ENCODE data around the gene HSD11B1. TPM values are rescaled to one million over a fixed set of nuclear protein-coding genes. Genes with fewer than 3 reads are reported as not detected.

HSD11B1 gene
- total RNA-seq, 2 donors from 2014 or later = 0.61 to 0.87 TPM

- ATAC-seq (no peak), DNase-seq (no peak)
- intact Hi-C loops (cut with DNase I, micrococcal nuclease) = no loop called here
These were observed 42.0 kb downstream of the HSD11B1 start for GRCh38 chr1:209746451-209747165.

GRCh38 chr1:209747580-209748262 is 43.1 kb downstream of the HSD11B1 start:
- DNase-seq (peak; percentile 93 to 97), ATAC-seq (peak; percentile 100)
- intact Hi-C loops (cut with DNase I, micrococcal nuclease) = no loop called here

- DNase-seq (no peak), ATAC-seq (no peak)
- intact Hi-C loops (cut with DNase I, micrococcal nuclease) = no loop called here
These were observed 44.0 kb downstream of the HSD11B1 start for GRCh38 chr1:209748620-209749019.

- ATAC-seq (no peak), DNase-seq (no peak)
- intact Hi-C loops (cut with DNase I, micrococcal nuclease) = no loop called here
These were observed 44.6 kb downstream of the HSD11B1 start for GRCh38 chr1:209749205-209749604.

- ATAC-seq (no peak), DNase-seq (no peak)
- intact Hi-C loops (cut with DNase I, micrococcal nuclease) = loop anchor here in 1 of 2 donors (10.0 kb wide), 1 partner anchor 175 kb away; no protein-coding TSS in a partner anchor
These were observed 45.2 kb downstream of the HSD11B1 start for GRCh38 chr1:209749670-209750323.

- ATAC-seq (no peak), DNase-seq (no peak)
- intact Hi-C loops (cut with DNase I, micrococcal nuclease) = loop anchor here in 1 of 2 donors (10.0 kb wide), 1 partner anchor 177 kb away; no protein-coding TSS in a partner anchor
These were observed 47.1 kb downstream of the HSD11B1 start for GRCh38 chr1:209751627-209752231.

GRCh38 chr1:209752890-209753289 is 48.2 kb downstream of the HSD11B1 start:
- no peak for ATAC-seq
- intact Hi-C loops (cut with DNase I, micrococcal nuclease) = loop anchor here in 1 of 2 donors (10.0 kb wide), 1 partner anchor 178 kb away; no protein-coding TSS in a partner anchor

GRCh38 chr1:209755256-209755655 is 50.6 kb downstream of the HSD11B1 start:
- intact Hi-C loops (cut with DNase I, micrococcal nuclease) = loop anchor here in 1 of 2 donors (10.0 kb wide), 1 partner anchor 180 kb away; no protein-coding TSS in a partner anchor
- ATAC-seq = no peak
- DNase-seq = no peak

More at GRCh38 chr1:209752890-209753289, 48.2 kb downstream of the HSD11B1 start:
- no peak for DNase-seq

GRCh38 chr1:209755926-209756614 is 51.4 kb downstream of the HSD11B1 start, which contains the start of gene TRAF3IP3:
TSS of gene TRAF3IP3 (plus strand) at chr1:209756053. CDS start at chr1:209760040, 3,987 bp downstream.
- DNase-seq = peak; percentile 55 to 59
- intact Hi-C loops (cut with DNase I, micrococcal nuclease) = loop anchor here in 1 of 2 donors (10.0 kb wide), 1 partner anchor 181 kb away; no protein-coding TSS in a partner anchor

GRCh38 chr1:209756615-209757445 is 52.2 kb downstream of the HSD11B1 start:
- intact Hi-C loops (cut with DNase I, micrococcal nuclease) = loop anchor here in 1 of 2 donors (10.0 kb wide), 1 partner anchor 182 kb away; no protein-coding TSS in a partner anchor
- peak in 1 of 2 donors; percentile 37 for DNase-seq
- no peak for ATAC-seq

More at GRCh38 chr1:209755926-209756614, 51.4 kb downstream of the HSD11B1 start, which contains the start of gene TRAF3IP3:
- ATAC-seq = peak; percentile 58

GRCh38 chr1:209758400-209758799 is 53.8 kb downstream of the HSD11B1 start:
- intact Hi-C loops (cut with DNase I, micrococcal nuclease) = loop anchor here in 1 of 2 donors (10.0 kb wide), 1 partner anchor 184 kb away; no protein-coding TSS in a partner anchor
- no peak for ATAC-seq
- no peak for DNase-seq

- no peak for DNase-seq
- ATAC-seq = no peak
- intact Hi-C loops (cut with DNase I, micrococcal nuclease) = loop anchor here in 1 of 2 donors (10.0 kb wide), 1 partner anchor 185 kb away; no protein-coding TSS in a partner anchor
These were observed 55.2 kb downstream of the HSD11B1 start for GRCh38 chr1:209759829-209760359.

- DNase-seq = no peak
- intact Hi-C loops (cut with DNase I, micrococcal nuclease) = no loop called here
- no peak for ATAC-seq
These were observed 56.5 kb downstream of the HSD11B1 start for GRCh38 chr1:209761011-209761635.

- no peak for DNase-seq
- ATAC-seq = no peak
- intact Hi-C loops (cut with DNase I, micrococcal nuclease) = no loop called here
These were observed 61.4 kb downstream of the HSD11B1 start for GRCh38 chr1:209766051-209766450.

- DNase-seq = no peak
- intact Hi-C loops (cut with DNase I, micrococcal nuclease) = no loop called here
- ATAC-seq = no peak
These were observed 62.5 kb downstream of the HSD11B1 start for GRCh38 chr1:209767096-209767495.

- DNase-seq = no peak
- ATAC-seq = no peak
- intact Hi-C loops (cut with DNase I, micrococcal nuclease) = no loop called here
These were observed 63.1 kb downstream of the HSD11B1 start for GRCh38 chr1:209767706-209768105.

All from left colon (tissue), 2 donors.